HG02970 (cell line): ENCODE results near the gene ABL1.

Experiments used
- ATAC-seq: cut with Tn5 transposase; IDR thresholded peaks from one replicate; pipeline ENCODE4 v1.9.1; 2021; ENCODE audit warnings: mild to moderate bottlenecking, moderate library complexity, moderate number of reproducible peaks; ENCODE audit not compliant: unreplicated experiment, low FRiP score

Gene ABL1

GRCh38 chr9:130870491-130871381 lies 35.7 kb downstream of the ABL1 start:
- ATAC-seq, result no peak

GRCh38 chr9:130871395-130872062 lies 36.5 kb downstream of the ABL1 start:
- ATAC-seq, result no peak

GRCh38 chr9:130872093-130872492 lies 37.0 kb downstream of the ABL1 start:
- no peak for ATAC-seq

- no peak for ATAC-seq
Observed at GRCh38 chr9:130872508-130872907, 37.5 kb downstream of the ABL1 start.

GRCh38 chr9:130872912-130873503 lies 38.0 kb downstream of the ABL1 start:
- ATAC-seq, result no peak

- ATAC-seq, result no peak
Observed at GRCh38 chr9:130873966-130874365, 38.9 kb downstream of the ABL1 start.

- ATAC-seq, result no peak
Observed at GRCh38 chr9:130874783-130875182, 39.7 kb downstream of the ABL1 start.

GRCh38 chr9:130877300-130877699 lies 42.2 kb downstream of the ABL1 start:
- ATAC-seq, result no peak

- ATAC-seq, result no peak
Observed at GRCh38 chr9:130878295-130878694, 43.2 kb downstream of the ABL1 start.

- no peak for ATAC-seq
Observed at GRCh38 chr9:130879863-130880411, 44.9 kb downstream of the ABL1 start.

GRCh38 chr9:130880599-130881220 lies 45.7 kb downstream of the ABL1 start:
- no peak for ATAC-seq

- no peak for ATAC-seq
Observed at GRCh38 chr9:130881516-130881915, 46.5 kb downstream of the ABL1 start.

GRCh38 chr9:130882696-130883225 lies 47.7 kb downstream of the ABL1 start:
- ATAC-seq, result no peak

- ATAC-seq, result no peak
Observed at GRCh38 chr9:130883479-130883878, 48.4 kb downstream of the ABL1 start.

GRCh38 chr9:130884111-130884531 lies 49.1 kb downstream of the ABL1 start:
- ATAC-seq, result no peak

- ATAC-seq, result no peak
Observed at GRCh38 chr9:130884542-130885483, 49.8 kb downstream of the ABL1 start.

- ATAC-seq, result no peak
Observed at GRCh38 chr9:130885484-130886375, 50.7 kb downstream of the ABL1 start.

GRCh38 chr9:130886981-130887380 lies 51.9 kb downstream of the ABL1 start:
- no peak for ATAC-seq
